GM12872 (cell line): ENCODE data around the gene PGLYRP1.

Experiments used
- CTCF ChIP-seq: IDR thresholded peaks from 3 replicates; pipeline ENCODE4 v1.5.1; 2011; ENCODE audit warnings: low read depth, mild to moderate bottlenecking, low read length, moderate library complexity; ENCODE audit not compliant: insufficient read depth

PGLYRP1 gene

GRCh38 chr19:45985321-45985720 lies 37.5 kb downstream of the PGLYRP1 start:
- TF ChIP-seq CTCF: no peak

GRCh38 chr19:45981350-45981749 lies 41.5 kb downstream of the PGLYRP1 start:
- no peak for TF ChIP-seq CTCF

- TF ChIP-seq CTCF: no peak
These were observed 44.7 kb downstream of the PGLYRP1 start for GRCh38 chr19:45978156-45978555.

- TF ChIP-seq CTCF: no peak
These were observed 46.7 kb downstream of the PGLYRP1 start for GRCh38 chr19:45976178-45976577.

GRCh38 chr19:45975306-45976070 lies 47.4 kb downstream of the PGLYRP1 start:
- TF ChIP-seq CTCF: no peak

- no peak for TF ChIP-seq CTCF
These were observed 49.1 kb downstream of the PGLYRP1 start, which contains the start of gene NOVA2 for GRCh38 chr19:45973553-45974338. TSS of gene NOVA2 (minus strand) at chr19:45973865. CDS start at chr19:45973351, 514 bp downstream.

GRCh38 chr19:45972947-45973540 lies 49.8 kb downstream of the PGLYRP1 start:
- TF ChIP-seq CTCF: no peak
